Measurements from ENCODE around the gene CTSD.

- TF ChIP-seq EP300 (IDR thresholded peaks at IDR 0.05): no peak
- TF ChIP-seq POLR2A (IDR thresholded peaks at IDR 0.05): no peak
These were observed 17.2 kb upstream of the CTSD start for GRCh38 chr11:1780700-1781592.

Measured in stomach (tissue), 4 donors.